HepG2 (cell line): Measurements from ENCODE around the gene ANAPC2. TPM values are rescaled to one million over a fixed set of nuclear protein-coding genes. Genes with fewer than 3 reads are reported as not detected.
A peak's percentile ranks its signal among the peaks of the same experiment; 100 is the strongest.

Source experiments
- FOSL1 ChIP-seq: sonication (generic); formaldehyde crosslinking; IDR thresholded peaks from 2 replicates; pipeline ENCODE4 v1.9.0; 2021; ENCODE audit warnings: missing genetic modification reagents, borderline replicate concordance
- HNF4G ChIP-seq, 2 experiments: sonication (generic) in 1 of 2; formaldehyde crosslinking in 1 of 2; IDR thresholded peaks; 2 replicates each; pipeline versions ENCODE4 v1.4.0 to v1.6.1; 2011 to 2020; ENCODE audit warnings: borderline replicate concordance in 2 of 2, low read depth in 2 of 2, mild to moderate bottlenecking in 2 of 2, low read length in 1 of 2, missing genetic modification reagents in 1 of 2, moderate library complexity in 1 of 2
- KAT7 ChIP-seq: IDR thresholded peaks from 2 replicates; pipeline ENCODE4 v1.6.1; 2018; ENCODE audit warnings: borderline replicate concordance, missing compliant biosample characterization
- MED1 ChIP-seq: sonication (generic); formaldehyde crosslinking; IDR thresholded peaks from 2 replicates; pipeline ENCODE4 v1.4.0; 2020; ENCODE audit warnings: missing genetic modification reagents
- MIXL1 ChIP-seq: IDR thresholded peaks from 2 replicates; pipeline ENCODE4 v1.6.1; 2016
- MYC ChIP-seq: sonication (generic); formaldehyde crosslinking; IDR thresholded peaks from 2 replicates; pipeline ENCODE4 v1.9.0; 2021; ENCODE audit warnings: missing genetic modification reagents, borderline replicate concordance
- PPARG ChIP-seq: conservative IDR thresholded peaks from 2 replicates; pipeline ENCODE4 v1.6.1; 2016; ENCODE audit warnings: missing biosample characterization, missing genetic modification reagents
- SALL1 ChIP-seq: sonication (generic); formaldehyde crosslinking; IDR thresholded peaks from 2 replicates; pipeline ENCODE4 v1.8.0; 2022; ENCODE audit warnings: mild to moderate bottlenecking, missing genetic modification reagents
- SRY ChIP-seq: sonication (generic); formaldehyde crosslinking; IDR thresholded peaks from 2 replicates; pipeline ENCODE4 v1.8.0; 2022; ENCODE audit warnings: mild to moderate bottlenecking, missing genetic modification reagents
- ZBTB38 ChIP-seq: sonication (generic); formaldehyde crosslinking; IDR thresholded peaks from 2 replicates; pipeline ENCODE4 v1.5.1; 2020; ENCODE audit warnings: mild to moderate bottlenecking, missing genetic modification reagents
- ZNF329 ChIP-seq: sonication (generic); formaldehyde crosslinking; IDR thresholded peaks from 2 replicates; pipeline ENCODE4 v1.9.0; 2021; ENCODE audit warnings: low read depth, mild to moderate bottlenecking, missing genetic modification reagents
- ZNF331 ChIP-seq: sonication (generic); formaldehyde crosslinking; IDR thresholded peaks from 2 replicates; pipeline ENCODE4 v1.4.0; 2020; ENCODE audit warnings: missing genetic modification reagents
- ZNF484 ChIP-seq: sonication (generic); formaldehyde crosslinking; IDR thresholded peaks from 2 replicates; pipeline ENCODE4 v1.5.1; 2020; ENCODE audit warnings: mild to moderate bottlenecking, low read depth, missing genetic modification reagents, borderline replicate concordance
- ZNF746 ChIP-seq: sonication (generic); formaldehyde crosslinking; IDR thresholded peaks from 2 replicates; pipeline ENCODE4 v1.8.0; 2022; ENCODE audit warnings: mild to moderate bottlenecking, missing genetic modification reagents
- ZSCAN30 ChIP-seq: sonication (generic); formaldehyde crosslinking; IDR thresholded peaks from 2 replicates; pipeline ENCODE4 v1.5.0; 2020; ENCODE audit warnings: mild to moderate bottlenecking, missing genetic modification reagents
- polyA plus RNA-seq, 8 experiments: library from polyadenylated mRNA; depleted of rRNA in 3 of 8; stranded (reverse) in 7 of 8; unstranded in 1 of 8; fragments of >200 nt; fragmentation: Illumina TruSeq in 4 of 8; extraction: Trizol in 4 of 8; gene quantifications; 2 replicates each; pipeline versions ENCODE4 v1.2.1 to v1.2.3, GENCODE V29; 2011 to 2016; ENCODE audit warnings: low read depth in 4 of 8, missing spikeins in 1 of 8, mixed read lengths in 1 of 8; ENCODE audit not compliant: insufficient read depth in 1 of 8
- total RNA-seq, 5 experiments: library from RNA; depleted of rRNA; stranded (reverse); fragments of >200 nt; fragmentation: Illumina TruSeq; extraction: Trizol; gene quantifications; 2 replicates each; pipeline ENCODE4 v1.2.3, GENCODE V29; 2016; ENCODE audit warnings: low read depth in 1 of 5
- TF ChIP-seq, protein P1 (sequence below): IDR thresholded peaks from 2 replicates; pipeline ENCODE4 v1.6.1; 2018; ENCODE audit warnings: missing genetic modification reagents, mild to moderate bottlenecking, missing compliant biosample characterization
- TF ChIP-seq, protein P2 (sequence below), 2 experiments: sonication (generic) in 1 of 2; formaldehyde crosslinking in 1 of 2; IDR thresholded peaks; 2 replicates each; pipeline versions ENCODE4 v1.4.0 to v1.6.1; 2018 to 2020; ENCODE audit warnings: missing genetic modification reagents in 2 of 2, borderline replicate concordance in 1 of 2, low read depth in 1 of 2, mild to moderate bottlenecking in 1 of 2, missing biosample characterization in 1 of 2

ANAPC2 gene
- total and polyA plus RNA-seq, 2 of the 13 experiments (the other 11 are each of a cell fraction or from before 2014, with no cell fraction given), result 12.3 to 15.4 TPM

DNA sequence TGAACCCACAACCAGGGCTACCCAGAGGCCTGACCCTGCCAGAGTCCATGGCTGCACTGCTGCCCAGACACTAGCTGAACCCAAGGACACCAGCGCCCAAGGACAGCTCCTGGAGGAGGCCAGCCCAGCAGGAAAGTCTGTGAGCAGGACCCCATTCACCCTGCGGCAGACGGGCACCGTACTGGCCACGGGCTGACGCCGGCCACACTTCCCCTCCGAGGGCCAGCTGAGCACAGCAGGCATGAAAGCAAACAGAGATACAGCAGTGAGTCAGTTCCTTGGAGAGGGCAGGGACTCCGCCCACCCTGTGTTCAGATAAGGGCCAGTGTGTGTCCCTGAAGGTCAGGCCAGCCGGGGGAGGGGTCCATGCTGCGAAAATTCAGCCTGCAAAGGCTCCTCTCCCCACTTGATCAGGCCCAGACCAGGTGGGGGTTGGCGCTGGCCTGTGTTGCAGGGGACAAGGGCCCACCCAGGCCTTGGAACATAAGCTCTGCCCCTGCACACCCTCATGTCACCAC lies 30.5 kb upstream of the ANAPC2 start (continued):
- TF ChIP-seq ZBTB38 (no peak), MYC (CRISPR knock-in tag) (peak; percentile 68; the same call in 1 of the 2 replicates), ZNF746 (CRISPR knock-in tag) (peak; percentile 89; the same call in 1 of the 2 replicates), ZNF329 (0 out of 2 replicates have a peak, but pooled peaks have one; percentile 46), PPARG (0 out of 2 replicates have a peak, but pooled peaks have one; percentile 32), ZNF484 (no peak), FOSL1 (CRISPR knock-in tag) (peak; percentile 86), SALL1 (CRISPR knock-in tag) (peak; percentile 66), MED1 (CRISPR knock-in tag) (peak; percentile 77), SRY (0 out of 2 replicates have a peak, but pooled peaks have one; percentile 53), ZNF331 (CRISPR knock-in tag) (peak; percentile 80; the same call in 1 of the 2 replicates), MIXL1 (CRISPR knock-in tag) (0 out of 2 replicates have a peak, but pooled peaks have one; percentile 18), ZSCAN30 (no peak), HNF4G (IDR thresholded peaks at IDR 0.05; ENCODE audit: borderline replicate concordance, low read depth, low read length) (no peak), HNF4G (CRISPR knock-in tag; IDR thresholded peaks at IDR 0.05; ENCODE audit: borderline replicate concordance, low read depth) (no peak), KAT7 (CRISPR knock-in tag) (no peak)
- TF ChIP-seq, protein P1, sequence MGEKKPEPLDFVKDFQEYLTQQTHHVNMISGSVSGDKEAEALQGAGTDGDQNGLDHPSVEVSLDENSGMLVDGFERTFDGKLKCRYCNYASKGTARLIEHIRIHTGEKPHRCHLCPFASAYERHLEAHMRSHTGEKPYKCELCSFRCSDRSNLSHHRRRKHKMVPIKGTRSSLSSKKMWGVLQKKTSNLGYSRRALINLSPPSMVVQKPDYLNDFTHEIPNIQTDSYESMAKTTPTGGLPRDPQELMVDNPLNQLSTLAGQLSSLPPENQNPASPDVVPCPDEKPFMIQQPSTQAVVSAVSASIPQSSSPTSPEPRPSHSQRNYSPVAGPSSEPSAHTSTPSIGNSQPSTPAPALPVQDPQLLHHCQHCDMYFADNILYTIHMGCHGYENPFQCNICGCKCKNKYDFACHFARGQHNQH (CRISPR knock-in tag), result peak; percentile 54; the same call in 1 of the 2 replicates
- TF ChIP-seq, protein P2, sequence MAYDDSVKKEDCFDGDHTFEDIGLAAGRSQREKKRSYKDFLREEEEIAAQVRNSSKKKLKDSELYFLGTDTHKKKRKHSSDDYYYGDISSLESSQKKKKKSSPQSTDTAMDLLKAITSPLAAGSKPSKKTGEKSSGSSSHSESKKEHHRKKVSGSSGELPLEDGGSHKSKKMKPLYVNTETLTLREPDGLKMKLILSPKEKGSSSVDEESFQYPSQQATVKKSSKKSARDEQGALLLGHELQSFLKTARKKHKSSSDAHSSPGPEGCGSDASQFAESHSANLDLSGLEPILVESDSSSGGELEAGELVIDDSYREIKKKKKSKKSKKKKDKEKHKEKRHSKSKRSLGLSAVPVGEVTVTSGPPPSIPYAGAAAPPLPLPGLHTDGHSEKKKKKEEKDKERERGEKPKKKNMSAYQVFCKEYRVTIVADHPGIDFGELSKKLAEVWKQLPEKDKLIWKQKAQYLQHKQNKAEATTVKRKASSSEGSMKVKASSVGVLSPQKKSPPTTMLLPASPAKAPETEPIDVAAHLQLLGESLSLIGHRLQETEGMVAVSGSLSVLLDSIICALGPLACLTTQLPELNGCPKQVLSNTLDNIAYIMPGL (CRISPR knock-in tag; IDR thresholded peaks at IDR 0.05; ENCODE audit: borderline replicate concordance in 1 of 2, low read depth in 1 of 2), result peak in 1 of 2 experiments; percentile 46; a peak in 1 of 4 replicates
